ENCODE data around the gene EMB.
A peak's percentile ranks its signal among the peaks of the same experiment; 100 is the strongest.
"Not testable (repeated sequence)": the region's sequence is repeated elsewhere in the genome, so short reads cannot be mapped to it uniquely, and the experiment has no call there.

The EMB gene

GRCh38 chr5:50440651-50441492 lies at the start of gene EMB:
Gene EMB (minus strand): TSS chr5:50441288. CDS start chr5:50441151, 137 bp downstream.
- peak; percentile 81 for DNase-seq

- not testable (repeated sequence) for DNase-seq
Observed at GRCh38 chr5:50489491-50489890, 48.4 kb upstream of the EMB start.

GRCh38 chr5:50478790-50479189 lies 37.7 kb upstream of the EMB start:
- not testable (repeated sequence) for DNase-seq

GRCh38 chr5:50476549-50476948 lies 35.5 kb upstream of the EMB start:
- no peak for DNase-seq

GRCh38 chr5:50465015-50465414 lies 23.9 kb upstream of the EMB start:
- DNase-seq: not testable (repeated sequence)

- DNase-seq: no peak
Observed at GRCh38 chr5:50463726-50464125, 22.6 kb upstream of the EMB start.

- no peak for DNase-seq
Observed at GRCh38 chr5:50463047-50463446, 22.0 kb upstream of the EMB start.

GRCh38 chr5:50462579-50462978 lies 21.5 kb upstream of the EMB start:
- DNase-seq: not testable (repeated sequence)

GRCh38 chr5:50458372-50458771 lies 17.3 kb upstream of the EMB start:
- peak; percentile 16 for DNase-seq

- DNase-seq: not testable (repeated sequence)
Observed at GRCh38 chr5:50449241-50449640, 8.2 kb upstream of the EMB start.

- no peak for DNase-seq
Observed at GRCh38 chr5:50447941-50448340, 6.9 kb upstream of the EMB start.

- no peak for DNase-seq
Observed at GRCh38 chr5:50447228-50447627, 6.1 kb upstream of the EMB start.

- DNase-seq: peak; percentile 14
Observed at GRCh38 chr5:50445296-50445949, 4.3 kb upstream of the EMB start.

- DNase-seq: not testable (repeated sequence)
Observed at GRCh38 chr5:50442559-50443539, 1.8 kb upstream of the EMB start.

GRCh38 chr5:50441493-50441955 lies 436 bp upstream of the EMB start:
- DNase-seq: no peak

GRCh38 chr5:50439221-50439620 lies 1.9 kb downstream of the EMB start:
- DNase-seq: no peak

GRCh38 chr5:50438060-50438459 lies 3.0 kb downstream of the EMB start:
- DNase-seq: not testable (repeated sequence)

GRCh38 chr5:50435168-50435567 lies 5.9 kb downstream of the EMB start:
- DNase-seq: no peak

- DNase-seq: not testable (repeated sequence)
Observed at GRCh38 chr5:50431133-50431904, 9.8 kb downstream of the EMB start.

- not testable (repeated sequence) for DNase-seq
Observed at GRCh38 chr5:50423100-50423799, 17.8 kb downstream of the EMB start.

All from CD4-positive, alpha-beta T cell treated with Interferon gamma for 1 hour (primary cell).